ENCODE results near the gene DYSF.
"Not testable (repeated sequence)": the region's sequence is repeated elsewhere in the genome, so short reads cannot be mapped to it uniquely, and the experiment has no call there.

The DYSF gene

GRCh38 chr2:71472019-71472418, 18.7 kb downstream of the DYSF start:
- no peak for DNase-seq (ENCODE audit: low read depth)

- DNase-seq (ENCODE audit: low read depth): no peak
Measured at GRCh38 chr2:71473346-71474031, 20.1 kb downstream of the DYSF start.

- no peak for DNase-seq (ENCODE audit: low read depth)
Measured at GRCh38 chr2:71474116-71474743, 20.9 kb downstream of the DYSF start.

GRCh38 chr2:71474744-71475397, 21.5 kb downstream of the DYSF start:
- DNase-seq (ENCODE audit: low read depth): no peak

GRCh38 chr2:71476495-71476894, 23.1 kb downstream of the DYSF start:
- no peak for DNase-seq (ENCODE audit: low read depth)

GRCh38 chr2:71477231-71477691, 23.9 kb downstream of the DYSF start:
- no peak for DNase-seq (ENCODE audit: low read depth)

- no peak for DNase-seq (ENCODE audit: low read depth)
Measured at GRCh38 chr2:71478806-71479205, 25.4 kb downstream of the DYSF start.

GRCh38 chr2:71479261-71479660, 25.9 kb downstream of the DYSF start:
- no peak for DNase-seq (ENCODE audit: low read depth)

GRCh38 chr2:71481111-71481510, 27.8 kb downstream of the DYSF start:
- no peak for DNase-seq (ENCODE audit: low read depth)

GRCh38 chr2:71482055-71482454, 28.7 kb downstream of the DYSF start:
- DNase-seq (ENCODE audit: low read depth): no peak

- DNase-seq (ENCODE audit: low read depth): no peak
Measured at GRCh38 chr2:71483246-71483645, 29.9 kb downstream of the DYSF start.

GRCh38 chr2:71484354-71484753, 31.0 kb downstream of the DYSF start:
- DNase-seq (ENCODE audit: low read depth): no peak

GRCh38 chr2:71486881-71487640, 33.7 kb downstream of the DYSF start:
- no peak for DNase-seq (ENCODE audit: low read depth)

- not testable (repeated sequence) for DNase-seq (ENCODE audit: low read depth)
Measured at GRCh38 chr2:71491551-71491950, 38.2 kb downstream of the DYSF start.

- DNase-seq (ENCODE audit: low read depth): no peak
Measured at GRCh38 chr2:71492112-71492511, 38.8 kb downstream of the DYSF start.

GRCh38 chr2:71494091-71494490, 40.7 kb downstream of the DYSF start:
- no peak for DNase-seq (ENCODE audit: low read depth)

GRCh38 chr2:71494523-71495155, 41.3 kb downstream of the DYSF start:
- DNase-seq (ENCODE audit: low read depth): no peak

GRCh38 chr2:71496156-71496770, 42.9 kb downstream of the DYSF start:
- DNase-seq (ENCODE audit: low read depth): no peak

- no peak for DNase-seq (ENCODE audit: low read depth)
Measured at GRCh38 chr2:71498261-71498701, 44.9 kb downstream of the DYSF start.

GRCh38 chr2:71499691-71500090, 46.3 kb downstream of the DYSF start:
- DNase-seq (ENCODE audit: low read depth): no peak

GRCh38 chr2:71500426-71501079, 47.2 kb downstream of the DYSF start:
- no peak for DNase-seq (ENCODE audit: low read depth)

Data from CMK (cell line).